Neutrophil (primary cell): ENCODE results near the gene KCNQ5.

Experiments
- H3K27ac ChIP-seq: fragments of 200-600 bp; sonication (generic); 2 replicates; pipeline ENCODE4 v1.5.1; 2016; ENCODE audit warnings: mild to moderate bottlenecking, moderate library complexity
- H3K27me3 ChIP-seq: fragments of 200-600 bp; sonication (generic); 2 replicates; pipeline ENCODE4 v1.6.0; 2016; ENCODE audit warnings: mild to moderate bottlenecking
- H3K36me3 ChIP-seq: fragments of 200-600 bp; sonication (generic); 2 replicates; pipeline ENCODE4 v1.5.1; 2017
- H3K4me1 ChIP-seq, 2 experiments: fragments of 200-600 bp in 1 of 2; sonication (generic) in 1 of 2; 1 replicate in 1 of 2; 2 replicates in 1 of 2; pipeline versions ENCODE4 v1.5.1 to v1.6.1; 2013 to 2016; ENCODE audit warnings: low read depth in 1 of 2, low read length in 1 of 2, mild to moderate bottlenecking in 1 of 2, moderate library complexity in 1 of 2; ENCODE audit not compliant: control insufficient read depth in 1 of 2, insufficient read depth in 1 of 2
- H3K4me3 ChIP-seq, 2 experiments: fragments of 200-600 bp in 1 of 2; sonication (generic) in 1 of 2; 1 replicate in 1 of 2; 2 replicates in 1 of 2; pipeline ENCODE4 v1.5.1; 2013 to 2016; ENCODE audit warnings: low read depth in 1 of 2, low read length in 1 of 2, mild to moderate bottlenecking in 1 of 2, moderate library complexity in 1 of 2
- H3K9me3 ChIP-seq: fragments of 200-600 bp; sonication (generic); 2 replicates; pipeline ENCODE4 v1.5.1; 2016
- TF ChIP-seq, protein P1 (sequence below): fragments of 200-600 bp; sonication (generic); IDR thresholded peaks from 2 replicates; pipeline ENCODE4 v1.5.1; 2016; ENCODE audit warnings: antibody characterized with exemption

The KCNQ5 gene

DNA sequence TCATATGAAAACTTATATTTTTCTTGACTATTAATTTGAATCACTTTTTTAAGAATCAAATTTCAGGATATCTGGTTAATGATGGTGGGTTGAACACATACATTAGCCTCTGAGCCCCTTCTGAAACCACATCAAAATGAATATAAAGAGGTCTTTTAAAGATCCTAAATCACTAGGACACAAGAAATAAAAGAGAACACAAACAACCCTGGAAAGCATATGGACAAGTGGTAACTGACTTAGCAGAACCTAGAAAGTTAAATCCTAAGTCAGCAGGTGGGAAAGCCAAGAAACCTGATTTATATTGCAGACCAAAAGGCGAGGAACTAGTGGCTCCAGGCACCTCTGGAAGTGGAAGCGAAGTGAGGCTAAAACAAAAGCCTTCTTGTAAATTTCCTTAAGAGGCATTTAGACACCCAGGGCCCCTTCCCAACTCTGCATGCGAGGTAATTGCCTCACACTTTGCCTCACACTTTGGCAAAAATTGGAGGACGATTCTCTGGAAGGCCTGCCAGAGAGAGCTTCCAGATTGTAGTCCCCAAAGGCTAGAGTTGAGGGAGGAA lies 309.5 kb downstream of the KCNQ5 start:
- TF ChIP-seq, protein P1, sequence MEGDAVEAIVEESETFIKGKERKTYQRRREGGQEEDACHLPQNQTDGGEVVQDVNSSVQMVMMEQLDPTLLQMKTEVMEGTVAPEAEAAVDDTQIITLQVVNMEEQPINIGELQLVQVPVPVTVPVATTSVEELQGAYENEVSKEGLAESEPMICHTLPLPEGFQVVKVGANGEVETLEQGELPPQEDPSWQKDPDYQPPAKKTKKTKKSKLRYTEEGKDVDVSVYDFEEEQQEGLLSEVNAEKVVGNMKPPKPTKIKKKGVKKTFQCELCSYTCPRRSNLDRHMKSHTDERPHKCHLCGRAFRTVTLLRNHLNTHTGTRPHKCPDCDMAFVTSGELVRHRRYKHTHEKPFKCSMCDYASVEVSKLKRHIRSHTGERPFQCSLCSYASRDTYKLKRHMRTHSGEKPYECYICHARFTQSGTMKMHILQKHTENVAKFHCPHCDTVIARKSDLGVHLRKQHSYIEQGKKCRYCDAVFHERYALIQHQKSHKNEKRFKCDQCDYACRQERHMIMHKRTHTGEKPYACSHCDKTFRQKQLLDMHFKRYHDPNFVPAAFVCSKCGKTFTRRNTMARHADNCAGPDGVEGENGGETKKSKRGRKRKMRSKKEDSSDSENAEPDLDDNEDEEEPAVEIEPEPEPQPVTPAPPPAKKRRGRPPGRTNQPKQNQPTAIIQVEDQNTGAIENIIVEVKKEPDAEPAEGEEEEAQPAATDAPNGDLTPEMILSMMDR, result no peak
- no peaks in the 10 kb centered on the region for H3K36me3 ChIP-seq
- no peak overlapping the region for H3K27ac ChIP-seq
- no peak overlapping the region for H3K4me3 ChIP-seq
- H3K9me3 ChIP-seq, result no peaks in the 10 kb centered on the region
- H3K27me3 ChIP-seq, result no peaks in the 10 kb centered on the region
- H3K4me1 ChIP-seq, result no peaks in the 10 kb centered on the region

DNA sequence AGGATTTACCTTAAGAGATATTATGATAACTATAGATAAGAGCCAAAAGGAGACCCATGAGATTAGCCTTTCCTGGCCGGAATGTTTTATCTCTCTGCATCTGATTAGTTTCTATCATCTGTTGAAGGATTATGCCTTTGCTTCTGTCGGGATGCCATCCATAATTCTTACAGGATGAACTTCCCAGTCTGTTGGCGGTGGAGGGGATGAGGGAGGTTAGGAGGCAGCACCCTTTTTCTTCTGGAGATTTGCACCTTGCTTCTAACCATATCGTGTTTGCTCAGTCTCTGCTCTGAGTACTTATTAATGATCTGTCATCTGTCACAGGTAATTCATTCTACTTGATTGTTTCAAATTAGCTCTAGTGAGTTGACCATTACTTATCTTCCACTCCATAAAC lies 311.4 kb downstream of the KCNQ5 start:
- Histone ChIP-seq H3K4me3 (no peak overlapping the region), H3K36me3 (no peaks in the 10 kb centered on the region), H3K4me1 (no peaks in the 10 kb centered on the region), H3K27ac (no peak overlapping the region), H3K27me3 (no peaks in the 10 kb centered on the region), H3K9me3 (no peaks in the 10 kb centered on the region)
- TF ChIP-seq, protein P1, result no peak

DNA sequence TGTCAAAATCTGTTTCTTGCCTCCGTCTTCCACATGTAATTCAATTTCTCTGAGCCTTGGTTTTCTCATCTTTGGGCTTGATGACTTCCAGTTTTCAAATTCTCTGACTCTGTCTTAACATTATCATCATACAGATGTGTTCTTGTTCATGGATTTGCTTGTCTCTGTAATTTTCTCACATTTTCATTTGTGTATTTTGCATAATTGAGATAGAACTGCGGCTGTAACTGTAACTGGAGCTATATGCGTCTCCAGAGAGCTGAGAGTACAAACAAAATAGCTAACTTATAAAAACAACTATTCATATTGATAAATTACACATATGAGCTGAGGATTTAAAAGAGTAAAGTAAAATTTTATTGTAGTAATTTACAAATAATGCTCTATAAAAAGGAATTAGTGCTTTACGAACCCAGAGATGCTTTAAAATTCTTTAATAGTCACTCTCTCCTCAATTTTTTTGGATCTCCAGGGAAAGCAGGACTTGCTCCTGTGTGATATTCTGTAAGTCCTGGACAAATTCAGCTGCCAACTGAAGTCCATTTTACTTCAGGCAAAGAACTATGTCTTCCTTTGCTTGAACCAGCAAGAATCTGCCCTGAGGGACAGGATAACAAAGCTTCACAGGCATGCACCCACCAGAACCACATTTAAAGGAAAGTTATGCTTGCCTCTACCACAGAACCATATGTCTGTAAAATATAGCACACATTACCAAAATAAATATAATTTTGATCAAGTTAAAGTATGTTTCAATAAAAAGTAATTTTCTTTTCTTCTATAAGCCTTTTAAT lies 315.1 kb downstream of the KCNQ5 start:
- no peak overlapping the region for H3K27ac ChIP-seq
- TF ChIP-seq, protein P1, result no peak

DNA sequence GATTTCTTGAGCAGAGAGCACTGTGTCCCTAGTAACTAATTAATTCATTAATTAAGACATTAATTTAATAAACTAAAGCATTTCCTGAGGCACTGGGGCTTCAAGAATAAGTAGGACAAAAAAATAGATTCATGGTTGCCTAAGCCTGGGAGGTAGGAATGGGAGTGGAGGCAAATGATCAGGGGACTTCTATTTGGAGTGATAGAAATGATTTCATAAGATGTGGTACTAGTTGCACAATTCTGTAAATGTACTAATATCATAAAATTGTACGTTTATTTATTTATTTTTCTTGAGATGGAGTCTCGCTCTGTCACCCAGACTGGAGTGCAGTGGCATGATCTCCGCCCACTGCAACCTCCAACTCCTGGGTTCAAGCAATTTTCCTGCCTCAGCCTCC lies 316.2 kb downstream of the KCNQ5 start:
- Histone ChIP-seq H3K4me1 (no peaks in the 10 kb centered on the region), H3K9me3 (no peaks in the 10 kb centered on the region), H3K4me3 (no peak overlapping the region), H3K27ac (no peak overlapping the region), H3K27me3 (no peaks in the 10 kb centered on the region), H3K36me3 (no peaks in the 10 kb centered on the region)
- TF ChIP-seq, protein P1, result no peak

More for the DNA sequence above, 315.1 kb downstream of the KCNQ5 start:
- Histone ChIP-seq H3K4me1 (no peaks in the 10 kb centered on the region), H3K9me3 (no peaks in the 10 kb centered on the region), H3K36me3 (no peaks in the 10 kb centered on the region), H3K27me3 (no peaks in the 10 kb centered on the region), H3K4me3 (no peak overlapping the region)

DNA sequence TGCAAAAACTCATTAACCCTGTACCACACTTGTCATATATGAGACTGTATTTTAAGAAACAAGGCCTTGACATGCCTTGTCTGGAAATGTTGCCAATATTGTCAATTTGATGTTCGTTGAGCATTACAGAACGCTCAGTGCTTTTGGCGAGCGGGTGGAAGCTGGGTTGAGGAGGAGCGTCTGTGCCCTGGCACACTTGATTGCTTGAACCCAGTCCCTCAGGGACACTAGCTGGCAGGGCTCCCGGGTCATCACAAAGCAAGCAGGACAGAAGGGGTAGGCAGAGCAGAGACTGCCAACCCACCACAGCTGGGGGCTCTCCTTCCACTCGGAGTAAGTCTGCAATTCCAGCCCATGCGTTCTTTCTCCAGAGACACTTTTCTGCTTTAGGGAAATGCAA lies 317.1 kb downstream of the KCNQ5 start:
- Histone ChIP-seq H3K27ac (no peak overlapping the region), H3K4me1 (no peaks in the 10 kb centered on the region), H3K27me3 (no peaks in the 10 kb centered on the region), H3K9me3 (no peaks in the 10 kb centered on the region), H3K4me3 (no peak overlapping the region), H3K36me3 (no peaks in the 10 kb centered on the region)
- TF ChIP-seq, protein P1, result no peak
